Lower leg skin (tissue), 4 donors: Measurements from ENCODE around the gene AUTS2. TPM values are rescaled to one million over a fixed set of nuclear protein-coding genes. Genes with fewer than 3 reads are reported as not detected.

Source experiments
- DNase-seq, 2 donors: peaks; one replicate each; pipeline ENCODE4 v3.0.0-alpha.2; 2019; ENCODE audit warnings: low spot score in 2 of 2
- H3K4me3 ChIP-seq: fragments of 200-600 bp; sonication (generic); 2 replicates; pipeline ENCODE4 v1.5.1; 2017; ENCODE audit warnings: mild to moderate bottlenecking, low read depth; ENCODE audit not compliant: poor library complexity, severe bottlenecking
- CTCF ChIP-seq, 3 donors: fragments of 450-650 bp; IDR thresholded peaks; one replicate each; pipeline ENCODE4 v1.5.1; 2016; ENCODE audit warnings: antibody characterized with exemption in 3 of 3, mild to moderate bottlenecking in 3 of 3, moderate library complexity in 2 of 3
- POLR2A ChIP-seq, 2 donors: fragments of 450-650 bp; IDR thresholded peaks; one replicate each; pipeline ENCODE4 v1.6.1; 2016 to 2017; ENCODE audit warnings: antibody characterized with exemption in 2 of 2, mild to moderate bottlenecking in 1 of 2, moderate library complexity in 1 of 2
- WGBS, 2 donors: methylation state at CpG; one replicate each; pipeline ENCODE4 v1.1.5; 2018; 5-methylcytosine and 5-hydroxymethylcytosine counted together
- intact Hi-C: fragments of 100-400 bp; cut with DNase I; formaldehyde crosslinking; loops from one replicate; pipeline ENCODE4 v1.15.0; 2023; ENCODE audit warnings: low total_unique reads
- total RNA-seq, 4 donors: library from RNA; depleted of rRNA; stranded (reverse); fragments of >200 nt; gene quantifications; one replicate each; pipeline ENCODE4 v1.1.0, GENCODE V29; 2016

Gene AUTS2
- total RNA-seq, 4 donors from 2014 or later, result 30.8 to 41.9 (median 40.5) TPM

GRCh38 chr7:70053421-70053820, 455.1 kb downstream of the AUTS2 start:
- WGBS, 2 donors, result 80 to 94% methylated on average over 2 of the region's 2 CpGs
- no peak for DNase-seq
- intact Hi-C loops, result no loop called here
- H3K4me3 ChIP-seq, result no peak overlapping the region
- TF ChIP-seq POLR2A (IDR thresholded peaks at IDR 0.05), result no peak
- TF ChIP-seq CTCF (IDR thresholded peaks at IDR 0.05), result no peak

GRCh38 chr7:70053989-70054388, 455.7 kb downstream of the AUTS2 start:
- 93 to 96% methylated on average over 1 of the region's 1 CpG for WGBS, 2 donors
- TF ChIP-seq CTCF (IDR thresholded peaks at IDR 0.05) (no peak), POLR2A (IDR thresholded peaks at IDR 0.05) (no peak)
- DNase-seq, result no peak
- H3K4me3 ChIP-seq, result no peak overlapping the region
- intact Hi-C loops, result no loop called here

DNA sequence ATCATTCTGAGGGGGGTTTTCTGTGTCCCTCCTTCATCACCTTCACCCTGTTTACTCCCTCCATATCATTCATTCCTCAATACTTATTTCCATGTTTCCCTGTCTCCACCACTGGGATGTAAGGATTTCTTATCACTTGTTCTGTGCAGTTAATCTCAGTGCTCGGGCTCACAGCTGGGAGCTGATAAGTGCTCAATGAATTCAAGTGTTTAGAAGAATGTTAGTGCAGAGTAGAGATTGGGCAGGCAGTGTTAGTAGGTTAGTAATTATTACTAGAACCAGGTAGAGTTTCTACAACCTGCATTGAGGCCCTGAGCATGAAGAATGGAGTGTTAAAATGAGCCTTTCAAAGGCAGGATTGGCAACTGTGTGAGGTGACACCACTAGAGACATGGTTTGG, 458.1 kb downstream of the AUTS2 start:
- TF ChIP-seq CTCF (IDR thresholded peaks at IDR 0.05) (no peak), POLR2A (IDR thresholded peaks at IDR 0.05) (no peak)
- DNase-seq, result no peak
- intact Hi-C loops, result no loop called here
- no peak overlapping the region for H3K4me3 ChIP-seq
- WGBS, 2 donors, result 96 to 97% methylated on average over 1 of the region's 1 CpG

- 81 to 84% methylated on average over 6 of the region's 6 CpGs for WGBS, 2 donors
- intact Hi-C loops, result no loop called here
- DNase-seq, result no peak
- TF ChIP-seq POLR2A (IDR thresholded peaks at IDR 0.05) (no peak), CTCF (IDR thresholded peaks at IDR 0.05) (no peak)
- H3K4me3 ChIP-seq, result no peak overlapping the region
Measured at GRCh38 chr7:70060298-70061068, 462.2 kb downstream of the AUTS2 start.

GRCh38 chr7:70063371-70063770, 465.1 kb downstream of the AUTS2 start:
- 79 to 81% methylated on average over 6 of the region's 6 CpGs for WGBS, 2 donors
- no peak overlapping the region for H3K4me3 ChIP-seq
- TF ChIP-seq POLR2A (IDR thresholded peaks at IDR 0.05) (no peak), CTCF (IDR thresholded peaks at IDR 0.05) (no peak)
- no peak for DNase-seq
- intact Hi-C loops, result no loop called here

- WGBS, 2 donors, result 74 to 78% methylated on average over 6 of the region's 6 CpGs
- H3K4me3 ChIP-seq, result no peak overlapping the region
- intact Hi-C loops, result no loop called here
- TF ChIP-seq CTCF (IDR thresholded peaks at IDR 0.05), result no peak
- no peak for TF ChIP-seq POLR2A (IDR thresholded peaks at IDR 0.05)
- DNase-seq, result no peak
Measured at GRCh38 chr7:70063927-70064326, 465.7 kb downstream of the AUTS2 start.
